NCI-H128 (cell line): ENCODE data around the gene LHPP.
A peak's percentile ranks its signal among the peaks of the same experiment; 100 is the strongest.

Source experiments
- DNase-seq: peaks from one replicate; lab custom pipeline; 2025; ENCODE audit not compliant: unreplicated experiment; lab: John Stamatoyannopoulos, UW

The LHPP gene

DNA sequence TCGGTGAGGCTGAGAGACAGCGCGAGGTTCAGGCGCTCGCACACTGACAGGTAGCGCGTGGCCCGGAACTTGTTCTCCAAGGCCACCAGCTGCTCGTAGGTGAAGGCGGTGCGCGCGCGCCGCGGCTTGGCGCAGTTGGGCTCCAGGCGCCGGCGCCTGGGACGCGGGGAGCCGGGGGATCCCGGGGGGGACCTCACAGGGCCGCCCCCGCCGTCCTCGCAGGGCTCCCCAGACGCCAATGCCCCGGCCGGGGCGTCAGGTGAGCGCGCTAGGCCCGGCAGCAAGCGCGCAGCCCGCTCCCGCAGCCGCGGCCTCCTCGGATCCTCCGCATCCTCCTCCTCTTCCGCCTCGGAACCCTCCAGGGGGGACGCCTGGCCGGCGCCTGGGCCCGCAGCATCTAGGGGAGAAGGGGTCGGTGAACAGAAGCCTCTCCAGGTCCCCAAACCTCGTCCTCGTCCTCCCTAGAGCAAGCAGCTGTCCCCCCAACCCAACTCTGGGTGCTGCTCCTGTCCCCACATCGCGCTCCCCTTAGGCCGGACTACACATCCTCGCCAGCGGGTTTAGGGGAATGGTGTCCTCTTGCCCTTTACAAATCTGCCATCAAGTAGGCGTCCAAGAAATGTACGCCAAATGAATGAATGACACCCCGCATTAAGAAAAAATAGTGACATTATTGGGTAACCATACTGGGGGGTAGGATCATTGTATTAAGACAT lies 13.7 kb upstream of the LHPP start:
- DNase-seq, result peak; percentile 1

DNA sequence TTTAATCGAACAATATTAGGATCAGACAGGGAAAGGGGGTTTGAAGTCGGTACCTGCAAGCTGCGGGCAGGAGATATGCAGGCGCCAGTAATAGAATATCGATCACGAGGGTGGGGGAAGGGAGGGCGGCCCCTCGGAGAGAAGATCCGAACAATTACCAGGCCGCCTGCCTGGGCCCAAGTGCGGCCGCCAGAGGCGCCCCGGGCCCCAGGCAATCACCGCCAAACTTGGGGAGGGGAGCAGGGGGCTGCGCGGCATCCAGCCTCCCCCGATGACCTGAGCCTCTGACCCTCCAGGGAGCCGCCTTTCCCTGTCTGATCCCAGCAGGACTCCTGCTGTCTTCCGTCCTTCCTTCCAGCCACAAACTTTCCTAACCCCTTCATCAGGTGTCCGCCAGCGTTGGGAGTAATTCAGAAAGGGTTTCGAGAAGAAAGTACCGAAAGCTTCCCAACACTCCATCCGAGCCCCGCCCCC lies 12.9 kb upstream of the LHPP start:
- DNase-seq, result no peak

- no peak for DNase-seq
Measured at GRCh38 chr10:124449170-124450011, 12.2 kb upstream of the LHPP start.

- DNase-seq, result peak; percentile 1
Measured at GRCh38 chr10:124450012-124450782, 11.4 kb upstream of the LHPP start, which contains the start of gene NKX1-2. Gene NKX1-2, minus strand, starts transcription at chr10:124450035. Its CDS starts 92 bp downstream, at chr10:124449943.

- DNase-seq, result no peak
Measured at GRCh38 chr10:124450783-124451057, 10.9 kb upstream of the LHPP start.

- DNase-seq, result no peak
Measured at GRCh38 chr10:124451276-124451675, 10.3 kb upstream of the LHPP start.

DNA sequence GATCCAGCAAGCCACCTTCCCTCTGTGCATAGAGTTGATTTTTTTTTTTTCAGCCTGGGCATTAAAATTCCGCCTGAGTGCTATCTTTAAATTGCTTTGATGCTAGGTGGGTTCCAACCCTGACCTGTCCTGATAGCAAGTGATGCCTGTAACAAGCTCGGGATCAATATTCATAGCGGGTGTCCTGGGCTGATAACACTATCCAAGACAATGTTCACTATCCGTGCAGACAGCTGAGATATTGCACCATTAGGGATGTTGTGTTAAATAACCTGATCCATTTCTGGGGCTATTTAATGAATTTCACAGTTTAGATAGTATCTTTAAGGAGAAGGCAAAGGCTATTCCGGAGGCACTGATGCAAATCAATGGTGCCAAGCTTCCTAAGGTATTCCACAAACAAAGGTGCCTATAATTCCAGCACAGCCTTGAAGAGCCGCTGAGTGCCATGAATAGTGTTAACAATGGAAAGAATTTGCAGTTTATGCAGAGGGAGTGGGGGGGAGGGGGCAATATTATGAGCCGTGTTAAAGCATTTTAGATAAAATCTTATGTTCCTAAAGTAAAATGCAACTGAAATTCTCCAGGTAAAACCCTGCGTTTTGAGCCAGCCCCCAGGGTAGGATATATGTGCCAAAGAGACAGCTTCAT lies 7.5 kb upstream of the LHPP start:
- DNase-seq, result no peak

- no peak for DNase-seq
Measured at GRCh38 chr10:124455441-124455840, 6.2 kb upstream of the LHPP start.

- no peak for DNase-seq
Measured at GRCh38 chr10:124458473-124458872, 3.1 kb upstream of the LHPP start.

GRCh38 chr10:124458889-124459288 lies 2.7 kb upstream of the LHPP start:
- DNase-seq, result no peak

- no peak for DNase-seq
Measured at GRCh38 chr10:124459395-124459794, 2.2 kb upstream of the LHPP start.

DNA sequence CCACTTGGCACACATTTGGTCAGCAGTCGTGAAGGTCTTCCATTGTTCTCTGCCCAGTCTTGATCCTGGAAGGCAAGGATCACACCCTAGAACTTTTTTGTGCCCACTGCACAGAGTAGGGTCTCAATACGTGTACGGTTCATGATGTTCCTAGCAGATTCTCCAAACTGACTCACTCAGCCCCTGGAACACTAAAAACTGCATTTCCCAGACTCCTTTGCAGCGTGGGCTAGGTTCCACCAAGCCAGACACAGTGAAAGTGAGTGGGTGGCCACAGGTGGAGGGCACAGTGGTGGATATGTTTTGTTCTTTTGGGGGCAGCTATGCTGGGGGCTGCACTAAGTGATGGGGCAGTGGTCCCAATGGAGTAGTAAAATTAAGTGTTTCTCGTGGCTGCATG lies 1.5 kb upstream of the LHPP start:
- no peak for DNase-seq

DNA sequence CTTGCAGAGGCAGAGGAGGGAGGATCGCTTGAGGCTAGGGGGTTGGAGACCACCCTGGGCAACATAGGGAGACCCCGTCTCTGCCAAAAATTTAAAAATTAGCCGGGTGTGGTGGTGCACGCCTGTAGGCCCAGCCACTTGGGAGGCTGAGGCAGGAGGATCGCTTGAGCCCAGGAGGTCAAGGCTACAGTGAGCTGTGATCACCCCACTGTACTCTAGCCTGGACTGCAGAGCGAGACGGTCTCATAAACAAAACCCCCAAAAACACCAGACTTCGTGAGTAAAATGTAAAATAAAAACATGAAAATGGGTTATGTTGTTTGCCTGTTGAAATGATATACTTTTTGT lies 699 bp downstream of the LHPP start:
- DNase-seq, result no peak

DNA sequence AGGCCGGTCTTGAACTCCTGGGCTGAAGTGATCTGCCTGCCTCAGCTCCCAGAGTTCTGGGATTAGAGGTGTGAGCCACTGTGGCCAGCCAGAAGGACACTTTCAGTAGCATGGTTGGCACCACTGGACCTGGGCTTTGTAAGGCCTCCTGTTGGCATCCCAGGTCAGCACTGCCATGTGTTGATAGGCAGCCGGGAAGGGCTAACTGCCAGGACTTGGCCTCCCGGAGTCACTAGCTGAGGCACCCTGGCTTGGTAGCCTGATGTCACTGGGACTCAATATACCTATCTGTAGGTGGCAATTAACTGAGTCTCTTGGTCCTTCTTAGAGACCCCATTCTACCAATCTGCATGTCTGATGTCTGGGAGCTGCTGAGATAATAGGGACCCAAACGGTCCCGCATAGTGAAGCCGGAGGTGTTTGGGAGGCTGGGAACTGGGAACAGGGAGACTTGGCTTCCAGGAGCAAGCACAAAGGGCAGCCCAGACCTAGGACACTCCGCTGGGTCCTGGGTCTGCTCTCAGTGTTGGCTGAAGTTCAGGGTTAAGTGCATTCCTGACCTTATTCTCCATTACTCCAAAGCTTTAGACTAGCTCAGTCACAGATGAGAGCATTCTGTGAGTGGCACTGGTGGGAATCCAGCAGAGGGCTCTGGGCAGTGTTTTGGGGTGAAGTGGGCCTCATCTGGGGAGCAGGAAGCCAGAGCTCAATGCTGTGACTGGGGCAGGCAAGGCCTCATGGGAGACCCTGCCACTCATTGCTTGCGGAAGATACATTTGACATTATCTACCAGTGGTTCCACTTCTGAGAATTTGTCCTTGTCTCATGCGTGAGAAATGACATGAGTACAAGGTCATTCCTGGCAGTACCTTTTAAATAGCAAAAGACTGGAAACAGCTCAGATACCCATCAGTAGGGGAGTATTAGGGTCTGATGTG lies 2.7 kb downstream of the LHPP start:
- no peak for DNase-seq

DNA sequence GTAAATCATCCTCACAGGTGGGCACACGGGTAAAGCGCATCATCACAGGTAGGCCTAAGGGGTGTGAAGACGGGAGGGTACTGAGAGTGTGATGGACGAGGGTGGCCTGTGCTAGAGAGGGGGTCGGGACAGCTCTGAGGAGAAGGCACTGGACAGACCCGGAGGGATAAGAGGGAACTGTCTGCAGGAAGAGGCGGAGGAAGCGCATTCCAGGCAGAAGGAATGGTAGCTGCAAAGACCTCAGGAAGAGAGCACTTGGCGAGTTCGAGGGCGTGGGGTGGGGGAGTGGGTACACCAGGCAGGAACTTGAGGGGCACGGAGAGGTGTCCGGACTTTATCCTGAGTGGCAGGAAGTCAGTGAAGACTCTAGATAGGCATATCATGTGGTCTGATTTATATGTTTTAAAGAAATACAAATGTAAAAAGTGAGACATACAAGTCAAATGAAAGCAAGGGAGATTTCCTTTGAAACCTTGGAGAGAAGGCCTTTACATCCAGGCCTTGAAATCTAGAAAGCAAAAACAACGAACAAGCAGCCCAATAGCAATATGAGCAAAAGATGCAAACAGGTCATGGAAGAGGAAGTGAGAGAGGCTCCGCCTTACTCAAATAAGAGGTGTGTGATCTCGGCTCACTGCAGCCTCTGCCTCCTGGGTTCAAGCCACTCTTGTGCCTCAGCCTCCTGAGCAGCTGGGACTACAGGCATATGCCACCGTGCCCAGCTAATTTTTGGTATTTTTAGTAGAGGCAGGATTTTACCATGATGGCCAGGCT lies 3.6 kb downstream of the LHPP start:
- no peak for DNase-seq

DNA sequence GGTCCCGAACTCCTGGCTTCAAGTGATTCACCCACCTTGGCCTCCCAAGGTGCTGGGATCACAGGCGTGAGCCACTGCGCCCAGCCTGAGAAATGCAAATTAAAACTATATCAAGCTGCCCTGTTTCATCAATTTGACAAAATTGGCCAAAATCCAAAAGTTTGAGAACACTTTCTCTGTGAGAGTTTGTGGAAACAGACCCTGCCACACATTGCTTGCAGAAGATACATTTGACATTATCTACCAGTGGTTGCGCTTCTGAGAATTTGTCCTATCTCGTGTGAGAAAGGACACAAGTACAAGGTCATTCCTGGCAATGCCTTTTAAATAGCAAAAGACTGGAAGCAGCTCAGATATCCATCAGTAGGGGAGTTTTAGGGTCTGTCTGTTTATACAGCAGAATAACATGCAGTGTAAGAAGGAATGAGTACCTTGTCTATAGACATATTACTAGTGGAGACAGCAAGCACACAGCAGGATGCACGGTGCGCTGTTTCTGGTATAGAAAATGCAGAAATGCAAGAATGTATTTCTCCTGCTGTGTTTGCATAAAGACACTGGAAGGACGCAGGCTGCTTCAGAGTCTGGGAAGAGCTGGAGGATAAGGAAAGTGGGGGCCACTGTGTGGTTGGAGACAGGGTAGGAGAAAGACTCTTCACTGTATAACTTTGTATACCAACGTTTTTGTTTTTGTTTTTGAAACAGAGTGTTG lies 4.3 kb downstream of the LHPP start:
- no peak for DNase-seq

DNA sequence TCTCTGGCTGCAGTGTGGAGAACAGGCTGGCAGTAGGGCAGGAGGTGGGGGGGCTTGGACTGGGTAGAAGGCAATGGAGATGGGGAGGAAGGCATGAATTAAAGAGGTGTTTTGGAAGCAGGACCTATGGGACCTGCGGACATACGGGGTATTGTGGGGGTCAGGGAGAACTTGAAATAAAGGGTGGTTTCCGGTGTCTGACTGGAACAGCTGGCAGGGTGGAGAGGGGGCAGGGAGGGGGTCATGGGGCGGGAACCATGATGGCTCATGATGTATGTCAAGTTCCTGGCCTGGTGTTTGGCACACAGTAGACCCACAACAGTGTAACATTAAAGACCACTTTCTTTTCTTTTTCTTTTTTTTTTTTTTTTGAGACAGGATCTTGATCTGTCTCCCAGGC lies 5.5 kb downstream of the LHPP start:
- DNase-seq, result no peak

DNA sequence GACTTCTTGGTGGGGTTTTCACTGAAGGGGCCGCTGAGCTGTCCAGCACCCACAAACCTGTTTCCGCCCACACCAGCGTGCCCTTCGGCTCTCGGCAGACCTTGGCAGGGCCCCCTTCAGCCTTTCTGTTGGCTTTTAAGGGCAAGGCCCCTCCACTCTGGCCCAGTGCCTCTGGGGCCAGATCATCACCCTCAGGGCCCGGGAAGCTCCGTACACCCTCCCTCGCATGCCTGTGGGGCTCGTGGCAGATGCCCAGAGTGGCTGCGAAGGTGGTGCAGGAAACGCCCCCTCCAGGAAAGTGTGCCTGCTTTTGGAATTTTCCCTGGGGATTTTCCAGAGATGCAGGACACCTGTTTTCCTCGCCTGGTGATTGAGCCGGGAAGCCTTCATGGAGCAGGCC lies 7.0 kb downstream of the LHPP start:
- DNase-seq, result no peak

- no peak for DNase-seq
Measured at GRCh38 chr10:124469956-124470484, 8.4 kb downstream of the LHPP start.
